ENCODE measurements around the gene EDDM3A.

EDDM3A gene

DNA sequence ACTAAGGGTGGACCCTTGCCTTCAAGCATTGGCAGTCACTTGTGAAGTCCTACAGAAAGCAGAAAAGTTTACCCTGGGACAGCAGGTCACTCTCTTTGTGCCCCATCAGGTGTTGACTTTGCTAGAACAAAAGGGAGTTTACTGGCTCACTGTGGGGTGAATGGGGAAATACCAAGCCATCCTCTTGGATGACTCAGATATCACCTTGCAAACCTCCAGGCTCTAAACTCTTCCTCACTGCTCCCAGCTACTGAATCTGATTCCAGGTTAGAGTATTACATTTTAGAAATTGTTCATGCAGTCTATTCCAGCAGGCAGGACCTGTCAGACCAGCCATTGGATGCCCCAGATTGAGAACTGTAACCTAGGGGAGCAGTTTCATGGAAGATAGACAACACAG is 15.3 kb downstream of the EDDM3A start:
- no peak overlapping the region for H3K4me3 ChIP-seq (ENCODE audit: low read depth, low read length)
- no peak for DNase-seq (ENCODE audit: low read depth)
- TF ChIP-seq, protein P1, sequence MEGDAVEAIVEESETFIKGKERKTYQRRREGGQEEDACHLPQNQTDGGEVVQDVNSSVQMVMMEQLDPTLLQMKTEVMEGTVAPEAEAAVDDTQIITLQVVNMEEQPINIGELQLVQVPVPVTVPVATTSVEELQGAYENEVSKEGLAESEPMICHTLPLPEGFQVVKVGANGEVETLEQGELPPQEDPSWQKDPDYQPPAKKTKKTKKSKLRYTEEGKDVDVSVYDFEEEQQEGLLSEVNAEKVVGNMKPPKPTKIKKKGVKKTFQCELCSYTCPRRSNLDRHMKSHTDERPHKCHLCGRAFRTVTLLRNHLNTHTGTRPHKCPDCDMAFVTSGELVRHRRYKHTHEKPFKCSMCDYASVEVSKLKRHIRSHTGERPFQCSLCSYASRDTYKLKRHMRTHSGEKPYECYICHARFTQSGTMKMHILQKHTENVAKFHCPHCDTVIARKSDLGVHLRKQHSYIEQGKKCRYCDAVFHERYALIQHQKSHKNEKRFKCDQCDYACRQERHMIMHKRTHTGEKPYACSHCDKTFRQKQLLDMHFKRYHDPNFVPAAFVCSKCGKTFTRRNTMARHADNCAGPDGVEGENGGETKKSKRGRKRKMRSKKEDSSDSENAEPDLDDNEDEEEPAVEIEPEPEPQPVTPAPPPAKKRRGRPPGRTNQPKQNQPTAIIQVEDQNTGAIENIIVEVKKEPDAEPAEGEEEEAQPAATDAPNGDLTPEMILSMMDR (IDR thresholded peaks at IDR 0.05; ENCODE audit: low read depth, low read length, missing control alignments), result no peak

DNA sequence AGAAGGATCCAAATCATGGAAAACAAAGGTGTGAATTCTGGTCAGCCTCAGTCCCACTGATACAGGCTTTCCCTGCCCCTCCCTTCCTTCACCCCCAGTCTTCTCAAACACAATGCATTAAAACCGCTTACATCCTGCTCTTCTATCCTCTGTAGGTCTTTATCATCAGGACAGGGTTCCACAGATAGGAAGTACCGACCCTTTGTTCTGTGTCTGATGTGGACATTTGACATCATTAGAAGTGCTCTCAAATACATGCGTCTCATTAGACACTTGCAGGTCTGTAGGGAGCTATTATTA is 22.9 kb downstream of the EDDM3A start:
- no peak overlapping the region for H3K4me3 ChIP-seq (ENCODE audit: low read depth, low read length)
- DNase-seq (ENCODE audit: low read depth), result no peak
- TF ChIP-seq, protein P1 (IDR thresholded peaks at IDR 0.05; ENCODE audit: low read depth, low read length, missing control alignments), result no peak

DNA sequence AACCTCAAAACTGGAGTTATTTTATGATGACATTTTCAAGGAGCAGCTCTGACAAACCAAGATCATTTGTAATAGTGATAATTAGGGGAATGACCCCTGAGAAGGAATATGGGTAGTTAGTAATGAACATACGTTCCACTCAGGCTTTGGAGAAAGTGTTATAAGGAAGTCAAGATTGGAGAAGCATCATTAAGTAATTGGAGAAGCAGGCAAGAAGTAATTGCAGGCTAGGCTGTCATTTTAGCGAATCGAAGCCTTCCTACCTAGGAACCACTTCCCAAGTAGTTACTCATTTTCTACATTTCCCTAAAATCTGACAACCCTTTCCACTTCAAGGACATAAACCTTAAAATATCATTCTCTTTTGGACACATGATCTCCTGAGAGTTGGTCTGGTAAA is 23.7 kb downstream of the EDDM3A start:
- TF ChIP-seq, protein P1 (IDR thresholded peaks at IDR 0.05; ENCODE audit: low read depth, low read length, missing control alignments), result no peak
- no peak for DNase-seq (ENCODE audit: low read depth)
- H3K4me3 ChIP-seq (ENCODE audit: low read depth, low read length), result no peak overlapping the region

DNA sequence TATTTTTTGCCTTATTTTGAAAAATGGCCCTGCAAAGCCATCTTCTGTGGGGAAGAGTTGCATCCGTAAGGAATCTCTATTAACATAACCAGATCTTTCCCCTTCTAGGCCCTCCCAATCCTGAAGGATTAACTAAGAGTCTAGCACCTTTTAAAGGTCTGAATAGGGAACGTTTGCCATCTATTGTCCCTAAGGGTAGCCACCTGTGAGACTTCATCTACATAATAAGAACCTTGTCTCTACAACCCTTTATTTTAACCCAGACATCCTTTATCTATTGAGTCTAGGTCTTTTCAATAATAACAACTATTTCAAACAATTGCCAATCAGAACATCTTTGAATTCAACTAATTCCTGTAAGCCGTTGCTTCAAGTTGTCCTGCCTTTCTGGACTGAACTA is 27.0 kb downstream of the EDDM3A start:
- no peak overlapping the region for H3K4me3 ChIP-seq (ENCODE audit: low read depth, low read length)
- TF ChIP-seq, protein P1 (IDR thresholded peaks at IDR 0.05; ENCODE audit: low read depth, low read length, missing control alignments), result no peak
- DNase-seq (ENCODE audit: low read depth), result no peak

- no peak overlapping the region for H3K4me3 ChIP-seq (ENCODE audit: low read depth, low read length)
- no peak for DNase-seq (ENCODE audit: low read depth)
- TF ChIP-seq, protein P1 (IDR thresholded peaks at IDR 0.05; ENCODE audit: low read depth, low read length, missing control alignments), result no peak
Observed at GRCh38 chr14:20774258-20774824, 28.7 kb downstream of the EDDM3A start.

- no peak overlapping the region for H3K4me3 ChIP-seq (ENCODE audit: low read depth, low read length)
Observed at GRCh38 chr14:20775043-20775442, 29.4 kb downstream of the EDDM3A start.

DNA sequence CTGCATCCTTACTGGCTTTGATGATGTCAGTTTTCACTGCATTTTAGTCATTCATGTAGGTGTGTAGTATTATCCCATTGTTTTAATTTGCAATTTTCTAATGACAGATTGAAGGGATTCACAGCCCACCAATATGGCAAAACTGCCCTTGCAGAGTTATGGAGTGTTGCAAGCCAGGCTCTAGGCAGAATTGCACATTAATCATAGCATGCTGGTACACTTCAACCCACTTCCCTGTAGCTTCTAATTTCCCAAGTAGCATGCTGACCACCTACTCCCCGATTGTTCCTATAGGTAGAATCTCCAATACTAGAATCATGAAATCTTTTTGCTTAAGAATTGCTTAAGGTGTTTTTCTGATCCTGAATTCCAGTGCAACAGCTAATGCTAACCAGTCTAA is 30.2 kb downstream of the EDDM3A start:
- no peak for DNase-seq (ENCODE audit: low read depth)
- TF ChIP-seq, protein P1 (IDR thresholded peaks at IDR 0.05; ENCODE audit: low read depth, low read length, missing control alignments), result no peak

More at GRCh38 chr14:20775043-20775442, 29.4 kb downstream of the EDDM3A start:
- TF ChIP-seq, protein P1 (IDR thresholded peaks at IDR 0.05; ENCODE audit: low read depth, low read length, missing control alignments), result no peak
- DNase-seq (ENCODE audit: low read depth), result no peak

More for the DNA sequence above, 30.2 kb downstream of the EDDM3A start:
- H3K4me3 ChIP-seq (ENCODE audit: low read depth, low read length), result no peak overlapping the region

Measured in GM12864 (cell line).